H1 (cell line): ENCODE results near the gene PLA1A. TPM values are rescaled to one million over a fixed set of nuclear protein-coding genes. Genes with fewer than 3 reads are reported as not detected.

Experiments used
- CTCF ChIA-PET: fragments of 300-600 bp; sonication (Branson Sonifier 250); formaldehyde crosslinking; loops from one replicate; lab custom pipeline; 2021; ENCODE audit not compliant: partially characterized antibody; lab: Charles Lee
- POLR2A ChIA-PET: fragments of 300-600 bp; sonication (Branson Sonifier 250); formaldehyde crosslinking; loops from one replicate; lab custom pipeline; 2021; ENCODE audit warnings: inconsistent platforms; ENCODE audit not compliant: partially characterized antibody; lab: Charles Lee
- DNase-seq, 2 experiments: peaks; one replicate each; pipeline versions ENCODE4 v3.0.0 to v3.0.0-alpha.2; 2010 to 2022; ENCODE audit warnings: low spot score in 2 of 2, low read depth in 1 of 2, mixed read lengths in 1 of 2
- FAIRE-seq: peaks from 2 replicates; lab custom pipeline; 2011; peaks lifted over from hg19 to GRCh38; lab: Jason Lieb, UNC
- H2AFZ ChIP-seq: 2 replicates; pipeline ENCODE4 v1.8.1; 2012; ENCODE audit warnings: low read length, inconsistent platforms
- H2AK5ac ChIP-seq: 2 replicates; pipeline ENCODE4 v1.6.1; 2013; ENCODE audit warnings: low read depth, low read length
- H2BK120ac ChIP-seq: replicated peaks from 2 replicates; pipeline ENCODE3; 2013; ENCODE audit warnings: low read depth, low read length, inconsistent platforms
- H2BK12ac ChIP-seq: 2 replicates; pipeline ENCODE4 v1.6.1; 2013; ENCODE audit warnings: low read depth, low read length
- H2BK15ac ChIP-seq: 2 replicates; pipeline ENCODE4 v1.6.1; 2013; ENCODE audit warnings: low read length
- H2BK20ac ChIP-seq: 2 replicates; pipeline ENCODE4 v1.6.1; 2013; ENCODE audit warnings: low read length
- H2BK5ac ChIP-seq: 2 replicates; pipeline ENCODE4 v1.6.1; 2013; ENCODE audit warnings: low read depth, low read length
- H3K14ac ChIP-seq: 2 replicates; pipeline ENCODE4 v1.6.1; 2013; ENCODE audit warnings: inconsistent platforms; ENCODE audit not compliant: insufficient read length
- H3K18ac ChIP-seq: 2 replicates; pipeline ENCODE4 v1.6.1; 2013; ENCODE audit warnings: low read length; ENCODE audit errors: extremely low read depth
- H3K23ac ChIP-seq: 2 replicates; pipeline ENCODE4 v1.6.1; 2013; ENCODE audit warnings: inconsistent platforms; ENCODE audit not compliant: insufficient read length
- H3K23me2 ChIP-seq: 2 replicates; pipeline ENCODE4 v1.6.1; 2013; ENCODE audit warnings: low read depth, low read length
- H3K27ac ChIP-seq: 2 replicates; pipeline ENCODE4 v1.6.1; 2011; ENCODE audit warnings: low read depth, low read length, inconsistent platforms
- H3K27me3 ChIP-seq, 4 experiments: replicated peaks in 1 of 4; 1 replicate in 1 of 4; 2 replicates in 3 of 4; pipeline versions ENCODE4 v1.6.1 to v1.8.1; 2011 to 2013; ENCODE audit warnings: low read length in 3 of 4, mild to moderate bottlenecking in 3 of 4, inconsistent platforms in 2 of 4, mixed read lengths in 2 of 4, moderate library complexity in 1 of 4; ENCODE audit not compliant: control insufficient read depth in 3 of 4, insufficient read depth in 3 of 4; ENCODE audit errors: extremely low read depth in 1 of 4
- H3K36me3 ChIP-seq, 4 experiments: 2 replicates each; pipeline versions ENCODE4 v1.6.1 to v1.8.1; 2011 to 2013; ENCODE audit warnings: mild to moderate bottlenecking in 4 of 4, low read length in 3 of 4, moderate library complexity in 2 of 4, control low read depth in 1 of 4, inconsistent platforms in 1 of 4; ENCODE audit not compliant: insufficient read depth in 4 of 4, control insufficient read depth in 2 of 4
- H3K4ac ChIP-seq: replicated peaks from 2 replicates; pipeline ENCODE3; 2013; ENCODE audit warnings: low read length, low read depth, mixed read lengths, inconsistent platforms; ENCODE audit not compliant: insufficient read length
- H3K4me1 ChIP-seq, 4 experiments: replicated peaks in 1 of 4; 1 replicate in 1 of 4; 2 replicates in 3 of 4; pipeline versions ENCODE4 v1.6.1 to v1.8.1; 2011 to 2013; ENCODE audit warnings: low read length in 3 of 4, inconsistent platforms in 2 of 4, mixed read lengths in 1 of 4; ENCODE audit not compliant: insufficient read depth in 4 of 4, control insufficient read depth in 3 of 4
- H3K4me2 ChIP-seq, 2 experiments: 2 replicates each; pipeline versions ENCODE4 v1.6.1 to v1.8.1; 2011 to 2013; ENCODE audit warnings: low read depth in 2 of 2, low read length in 2 of 2, control low read depth in 1 of 2, inconsistent platforms in 1 of 2, mild to moderate bottlenecking in 1 of 2; ENCODE audit not compliant: insufficient read depth in 1 of 2
- H3K4me3 ChIP-seq, 4 experiments: fragments of 200-600, 300-600 bp in 1 of 4; sonication (generic), shearing (Covaris generic), sonication (Bioruptor Twin) in 1 of 4; 2 replicates each; pipeline versions ENCODE4 v1.5.1 to v1.8.1; 2011 to 2016; ENCODE audit warnings: low read length in 4 of 4, low read depth in 3 of 4, control low read depth in 2 of 4, inconsistent platforms in 2 of 4, mild to moderate bottlenecking in 2 of 4, mixed read lengths in 1 of 4, moderate library complexity in 1 of 4; ENCODE audit not compliant: insufficient read depth in 2 of 4; ENCODE audit errors: extremely low read depth in 1 of 4
- H3K56ac ChIP-seq: replicated peaks from 2 replicates; pipeline ENCODE3; 2013; ENCODE audit warnings: low read depth, mild to moderate bottlenecking, mixed read lengths, low read length, inconsistent platforms; ENCODE audit not compliant: insufficient read length
- H3K79me1 ChIP-seq: 2 replicates; pipeline ENCODE4 v1.6.1; 2013; ENCODE audit warnings: low read depth, low read length, control low read depth
- H3K79me2 ChIP-seq, 2 experiments: 2 replicates each; pipeline versions ENCODE4 v1.6.1 to v1.8.1; 2012 to 2013; ENCODE audit warnings: low read length in 2 of 2, mild to moderate bottlenecking in 2 of 2, inconsistent platforms in 1 of 2; ENCODE audit not compliant: insufficient read depth in 2 of 2, control insufficient read depth in 1 of 2
- H3K9ac ChIP-seq, 4 experiments: replicated peaks in 1 of 4; 1 replicate in 1 of 4; 2 replicates in 3 of 4; pipeline versions ENCODE4 v1.6.1 to v1.8.1; 2011 to 2013; ENCODE audit warnings: low read depth in 3 of 4, low read length in 3 of 4, control low read depth in 2 of 4, mild to moderate bottlenecking in 2 of 4, moderate library complexity in 2 of 4, inconsistent platforms in 1 of 4; ENCODE audit errors: extremely low read depth in 1 of 4
- H3K9me3 ChIP-seq, 2 experiments: 2 replicates each; pipeline versions ENCODE4 v1.6.1 to v1.8.1; 2012 to 2013; ENCODE audit warnings: mild to moderate bottlenecking in 2 of 2, moderate library complexity in 2 of 2, control low read depth in 1 of 2, inconsistent platforms in 1 of 2, low read depth in 1 of 2, low read length in 1 of 2, mixed read lengths in 1 of 2; ENCODE audit not compliant: insufficient read depth in 2 of 2
- H4K20me1 ChIP-seq, 2 experiments: replicated peaks in 1 of 2; 2 replicates each; pipeline versions ENCODE3 to v1.8.1; 2011 to 2013; ENCODE audit warnings: inconsistent platforms in 2 of 2, low read length in 2 of 2, mild to moderate bottlenecking in 1 of 2; ENCODE audit not compliant: insufficient read depth in 2 of 2, control insufficient read depth in 1 of 2
- H4K5ac ChIP-seq: 2 replicates; pipeline ENCODE4 v1.6.1; 2013; ENCODE audit warnings: low read length, low read depth, mixed read lengths, inconsistent platforms; ENCODE audit not compliant: insufficient read length
- H4K8ac ChIP-seq: 2 replicates; pipeline ENCODE4 v1.8.0; 2013; ENCODE audit warnings: mild to moderate bottlenecking, moderate library complexity, low read length, inconsistent platforms; ENCODE audit not compliant: insufficient read depth; ENCODE audit errors: extremely low read depth
- H4K91ac ChIP-seq: replicated peaks from 2 replicates; pipeline ENCODE3; 2013; ENCODE audit warnings: low read length, mixed read lengths, inconsistent platforms; ENCODE audit not compliant: insufficient read length
- BRCA1 ChIP-seq: IDR thresholded peaks from 2 replicates; pipeline ENCODE4 v1.6.1; 2012; ENCODE audit warnings: low read depth, low read length, improper control_type of control experiment
- CBX5 ChIP-seq: fragments of 300-800, 300-1000 bp; sonication (generic); IDR thresholded peaks from 2 replicates; pipeline ENCODE4 v1.7.1; 2016; ENCODE audit warnings: antibody characterized with exemption, low read length, low read depth
- CHD2 ChIP-seq: IDR thresholded peaks from 2 replicates; pipeline ENCODE4 v1.6.1; 2012; ENCODE audit warnings: low read length, improper control_type of control experiment
- CREB1 ChIP-seq: IDR thresholded peaks from 2 replicates; pipeline ENCODE4 v1.6.1; 2012; ENCODE audit warnings: inconsistent platforms
- HDAC6 ChIP-seq: IDR thresholded peaks from one replicate; pipeline ENCODE4 v1.7.1; 2012; ENCODE audit warnings: low read depth, mild to moderate bottlenecking, inconsistent platforms, low read length, moderate library complexity
- JUN ChIP-seq: IDR thresholded peaks from 2 replicates; pipeline ENCODE4 v1.6.1; 2011; ENCODE audit warnings: low read depth, mild to moderate bottlenecking, improper control_type of control experiment, low read length
- JUND ChIP-seq: IDR thresholded peaks from 2 replicates; pipeline ENCODE4 v1.6.1; 2011; ENCODE audit warnings: mild to moderate bottlenecking, improper control_type of control experiment, low read length
- NRF1 ChIP-seq: IDR thresholded peaks from 2 replicates; pipeline ENCODE4 v1.6.1; 2011; ENCODE audit warnings: mild to moderate bottlenecking, low read depth, low read length, improper control_type of control experiment
- POU5F1 ChIP-seq: IDR thresholded peaks from 2 replicates; pipeline ENCODE4 v1.6.1; 2011; ENCODE audit warnings: low read depth, mild to moderate bottlenecking, low read length, moderate library complexity
- RXRA ChIP-seq: IDR thresholded peaks from 2 replicates; pipeline ENCODE4 v1.6.1; 2011; ENCODE audit warnings: low read depth, mild to moderate bottlenecking, low read length, moderate library complexity; ENCODE audit not compliant: insufficient read depth
- SIN3A ChIP-seq, 2 experiments: IDR thresholded peaks in 1 of 2; conservative IDR thresholded peaks in 1 of 2; 2 replicates each; pipeline ENCODE4 v1.6.1; 2011 to 2012; ENCODE audit warnings: low read length in 2 of 2, improper control_type of control experiment in 1 of 2, low read depth in 1 of 2, mild to moderate bottlenecking in 1 of 2
- SP4 ChIP-seq: IDR thresholded peaks from 2 replicates; pipeline ENCODE4 v1.6.1; 2012; ENCODE audit warnings: low read length, inconsistent platforms
- TAF7 ChIP-seq: optimal IDR thresholded peaks from 2 replicates; pipeline ENCODE3; 2011; ENCODE audit warnings: low read depth, mild to moderate bottlenecking, inconsistent platforms, low read length, moderate library complexity, borderline replicate concordance
- YY1 ChIP-seq: IDR thresholded peaks from 2 replicates; pipeline ENCODE4 v1.6.1; 2011; ENCODE audit warnings: low read depth, mild to moderate bottlenecking, low read length
- ZNF274 ChIP-seq: IDR thresholded peaks from 2 replicates; pipeline ENCODE4 v1.7.0; 2012; ENCODE audit warnings: low read length, borderline replicate concordance; ENCODE audit errors: extremely low read depth
- WGBS, 2 experiments: shearing (Covaris generic) in 1 of 2; methylation state at CpG; one replicate each; pipeline versions ENCODE4 v1.1.6 to v1.1.7; 2013 to 2015; ENCODE audit warnings: low lambda C conversion rate in 2 of 2, mixed read lengths in 2 of 2, inconsistent platforms in 1 of 2, low coverage in 1 of 2, missing lambda C conversion rate in 1 of 2; ENCODE audit not compliant: insufficient replicate concordance in 2 of 2, insufficient coverage in 1 of 2, insufficient read length in 1 of 2; ENCODE audit errors: extremely low coverage in 1 of 2, missing lambda C conversion rate in 1 of 2; 5-methylcytosine and 5-hydroxymethylcytosine counted together
- polyA plus RNA-seq, 7 experiments: library from polyadenylated mRNA; depleted of rRNA in 3 of 7; stranded (reverse) in 5 of 7; unstranded in 2 of 7; fragments of >200 nt in 5 of 7; fragments of 200-250 nt in 2 of 7; gene quantifications; 1 replicate in 5 of 7; 2 replicates in 1 of 7; 4 replicates in 1 of 7; pipeline versions ENCODE4 v1.2.1 to v1.2.3, GENCODE V29; 2011 to 2013; ENCODE audit warnings: missing spikeins in 2 of 7, mixed read lengths in 2 of 7
- total RNA-seq: library from RNA; stranded (reverse); fragmentation: NEBNext Ultra II Directional; extraction: Animal tissue kit (Norgen Biotek cat#: 25700); gene quantifications from 2 replicates; pipeline ENCODE4 v1.2.1, GENCODE V29; 2021

PLA1A gene
- total and polyA plus RNA-seq, 2 of the 8 experiments (the other 6 are each of a cell fraction or from before 2014, with no cell fraction given) = not detected

- Histone ChIP-seq H4K20me1 (no peaks in the 10 kb centered on the region), H3K79me1 (no peaks in the 10 kb centered on the region), H3K4me2 (no peak overlapping the region), H2BK15ac (no peak overlapping the region), H3K23ac (no peak overlapping the region), H2AK5ac (no peak overlapping the region), H3K36me3 (no peaks in the 10 kb centered on the region), H2BK120ac (no peak overlapping the region), H3K9me3 (no peaks in the 10 kb centered on the region), H3K23me2 (no peaks in the 10 kb centered on the region), H2BK5ac (no peak overlapping the region), H3K14ac (no peak overlapping the region), H3K27me3 (no peaks in the 10 kb centered on the region), H3K4ac (no peak overlapping the region), H3K4me3 (no peak overlapping the region), H4K5ac (no peak overlapping the region), H4K91ac (no peak overlapping the region), H3K4me1 (peaks cover 0 to 7% (median 2%) of the 10 kb centered on the region in 4 experiments; a peak in 3 of 7 replicates), H3K79me2 (no peaks in the 10 kb centered on the region), H2BK20ac (no peak overlapping the region), H3K18ac (no peak overlapping the region), H3K27ac (no peak overlapping the region), H3K56ac (no peak overlapping the region), H3K9ac (no peak overlapping the region), H2BK12ac (no peak overlapping the region), H4K8ac (no peak overlapping the region), H2AFZ (no peak overlapping the region)
- DNase-seq (no peak), FAIRE-seq (no peak)
- 86% methylated on average over 1 of the region's 1 CpG; no CpG with 5 or more reads in 1 of the 2 experiments for WGBS, 2 experiments
- CTCF ChIA-PET = interaction anchor here (0.6 to 2.7 kb wide), 3 partner anchors 10 to 150 kb away, joined by 3 to 11 read pairs (median 3); no protein-coding TSS in a partner anchor
- POLR2A ChIA-PET = no interaction called here
- TF ChIP-seq ZNF274 = no peak
- no peak for TF ChIP-seq HDAC6
- no peak for TF ChIP-seq CHD2
- no peak for TF ChIP-seq SP4
- TF ChIP-seq POU5F1 = no peak
- no peak for TF ChIP-seq RXRA
- TF ChIP-seq BRCA1 = no peak
- no peak for TF ChIP-seq CBX5
- TF ChIP-seq JUN = no peak
- no peak for TF ChIP-seq CREB1
- TF ChIP-seq TAF7 = no peak
- no peak for TF ChIP-seq YY1
- no peak for TF ChIP-seq SIN3A (conservative IDR thresholded peaks at IDR 0.05 in 1 of 2, IDR thresholded peaks at IDR 0.05 in 1 of 2; ENCODE audit: low read depth in 1 of 2, low read length in 2 of 2)
- TF ChIP-seq NRF1 = no peak
- no peak for TF ChIP-seq JUND
These were observed 46.8 kb downstream of the PLA1A start for GRCh38 chr3:119644481-119644880.
